ENCODE measurements around the gene ARNT2. TPM values are rescaled to one million over a fixed set of nuclear protein-coding genes. Genes with fewer than 3 reads are reported as not detected.

Gene ARNT2
- total RNA-seq, 2 experiments from 2014 or later, result 0.34 TPM; not detected in 1

DNA sequence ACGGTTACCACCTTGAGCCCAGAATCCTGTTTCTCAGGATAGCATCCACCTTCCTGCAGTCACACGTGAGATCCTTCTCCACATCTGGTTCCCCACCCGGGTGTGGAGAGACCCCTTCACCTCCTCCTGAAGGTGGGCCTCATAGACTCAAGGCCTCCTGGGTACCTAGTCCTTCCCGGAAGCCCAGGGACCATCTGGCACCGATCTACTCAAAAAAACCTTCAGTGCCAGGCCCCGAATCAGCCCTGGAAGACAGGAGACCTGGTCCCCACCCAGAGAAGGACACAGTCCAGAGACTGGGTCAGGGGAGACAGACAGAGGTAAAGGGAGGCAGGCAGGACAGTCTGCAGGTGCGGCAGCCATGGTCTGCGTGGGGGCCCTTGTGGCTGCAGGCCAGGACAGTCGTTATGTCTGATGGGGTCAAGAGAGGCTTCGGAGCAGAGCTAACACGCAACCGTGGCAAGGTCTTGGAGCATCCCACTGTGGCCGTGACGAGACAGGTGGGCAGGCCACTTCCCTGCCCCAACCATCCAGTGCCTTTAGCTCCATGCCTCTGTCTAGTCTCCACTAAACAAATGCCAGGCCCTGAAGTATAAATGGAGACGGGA lies 178.7 kb downstream of the ARNT2 start:
- Mint-ChIP-seq H3K9me3 (no peaks in the 10 kb centered on the region), H3K36me3 (ENCODE audit: low read depth) (no peaks in the 10 kb centered on the region), H3K27me3 (peaks cover 3% of the 10 kb centered on the region), H3K27ac (no peak overlapping the region), H3K4me1 (ENCODE audit: low read depth) (peaks cover 2% of the 10 kb centered on the region), H3K4me3 (no peak overlapping the region)
- no peak for ATAC-seq
- ChIA-PET CTCF (interaction anchor here (1.0 kb wide), 1 partner anchor 16 kb away, joined by 3 read pairs; no protein-coding TSS in a partner anchor), POLR2A (no interaction called here)
- intact Hi-C loops (cut with micrococcal nuclease), result no loop called here
- no peak for DNase-seq
- TF ChIP-seq, protein P1, sequence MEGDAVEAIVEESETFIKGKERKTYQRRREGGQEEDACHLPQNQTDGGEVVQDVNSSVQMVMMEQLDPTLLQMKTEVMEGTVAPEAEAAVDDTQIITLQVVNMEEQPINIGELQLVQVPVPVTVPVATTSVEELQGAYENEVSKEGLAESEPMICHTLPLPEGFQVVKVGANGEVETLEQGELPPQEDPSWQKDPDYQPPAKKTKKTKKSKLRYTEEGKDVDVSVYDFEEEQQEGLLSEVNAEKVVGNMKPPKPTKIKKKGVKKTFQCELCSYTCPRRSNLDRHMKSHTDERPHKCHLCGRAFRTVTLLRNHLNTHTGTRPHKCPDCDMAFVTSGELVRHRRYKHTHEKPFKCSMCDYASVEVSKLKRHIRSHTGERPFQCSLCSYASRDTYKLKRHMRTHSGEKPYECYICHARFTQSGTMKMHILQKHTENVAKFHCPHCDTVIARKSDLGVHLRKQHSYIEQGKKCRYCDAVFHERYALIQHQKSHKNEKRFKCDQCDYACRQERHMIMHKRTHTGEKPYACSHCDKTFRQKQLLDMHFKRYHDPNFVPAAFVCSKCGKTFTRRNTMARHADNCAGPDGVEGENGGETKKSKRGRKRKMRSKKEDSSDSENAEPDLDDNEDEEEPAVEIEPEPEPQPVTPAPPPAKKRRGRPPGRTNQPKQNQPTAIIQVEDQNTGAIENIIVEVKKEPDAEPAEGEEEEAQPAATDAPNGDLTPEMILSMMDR (IDR thresholded peaks at IDR 0.05), result no peak

DNA sequence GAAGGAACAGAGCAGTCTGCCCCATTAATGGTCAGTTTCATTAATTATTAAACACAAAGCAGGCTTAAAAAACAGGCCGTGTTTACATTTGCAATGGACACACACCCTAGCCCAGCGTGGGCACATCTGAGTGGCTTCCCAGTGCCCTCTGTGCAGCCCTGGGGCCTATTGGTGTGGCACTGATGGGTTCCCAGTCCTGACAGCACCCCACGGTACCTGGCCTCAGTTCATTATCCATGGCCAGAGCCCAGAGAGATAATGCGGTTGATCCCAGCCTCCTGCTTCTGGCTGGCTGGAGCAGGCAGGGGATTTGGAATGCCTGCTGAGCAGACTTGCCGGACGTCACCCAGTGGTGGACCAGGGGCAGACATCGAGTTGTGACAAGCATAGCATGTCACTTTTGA lies 180.4 kb downstream of the ARNT2 start:
- no peak for DNase-seq
- Mint-ChIP-seq H3K27ac (no peak overlapping the region), H3K4me3 (no peak overlapping the region), H3K36me3 (ENCODE audit: low read depth) (no peaks in the 10 kb centered on the region), H3K27me3 (peaks cover 3% of the 10 kb centered on the region), H3K9me3 (no peaks in the 10 kb centered on the region), H3K4me1 (ENCODE audit: low read depth) (peaks cover 2% of the 10 kb centered on the region)
- no peak for ATAC-seq
- POLR2A ChIA-PET, result no interaction called here
- intact Hi-C loops (cut with micrococcal nuclease), result no loop called here
- CTCF ChIA-PET, result interaction anchor here (0.7 kb wide), 1 partner anchor 192 kb away, joined by 3 read pairs; no protein-coding TSS in a partner anchor
- TF ChIP-seq, protein P1 (IDR thresholded peaks at IDR 0.05), result no peak

DNA sequence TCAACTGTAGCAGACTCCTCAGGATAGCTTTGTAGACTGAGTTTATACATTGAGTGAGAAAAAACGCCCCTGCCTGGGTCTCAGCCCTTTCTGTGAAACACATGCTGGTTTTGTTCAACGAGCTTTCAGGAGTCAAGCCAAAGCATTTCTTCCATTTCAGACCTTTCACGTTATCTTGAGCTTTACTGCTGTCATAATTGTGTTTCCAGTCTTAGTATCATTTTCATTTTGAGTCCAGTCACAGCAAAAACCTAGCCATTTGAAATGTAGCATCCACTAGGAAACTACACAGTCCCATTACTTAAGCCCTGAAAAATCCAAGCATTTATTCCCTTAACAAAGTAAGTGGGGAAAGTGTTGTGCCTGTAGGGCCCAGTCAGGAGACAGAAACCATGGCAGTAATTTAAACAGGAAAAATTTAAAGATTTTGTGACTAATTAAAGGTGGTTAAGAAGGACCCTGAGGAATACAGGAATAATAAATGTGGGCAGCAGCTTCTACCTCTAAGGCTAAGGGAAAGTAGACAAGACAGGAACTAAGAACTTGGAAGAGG lies 180.9 kb downstream of the ARNT2 start:
- H3K27me3 Mint-ChIP-seq, result peaks cover 3% of the 10 kb centered on the region
- H3K9me3 Mint-ChIP-seq, result no peaks in the 10 kb centered on the region
- ATAC-seq, result no peak
- H3K36me3 Mint-ChIP-seq (ENCODE audit: low read depth), result no peaks in the 10 kb centered on the region
- no peak overlapping the region for H3K4me3 Mint-ChIP-seq
- ChIA-PET CTCF (interaction anchor here (0.7 kb wide), 1 partner anchor 191 kb away, joined by 3 read pairs; no protein-coding TSS in a partner anchor), POLR2A (no interaction called here)
- TF ChIP-seq, protein P1 (IDR thresholded peaks at IDR 0.05), result no peak
- DNase-seq, result no peak
- no peaks in the 10 kb centered on the region for H3K4me1 Mint-ChIP-seq (ENCODE audit: low read depth)
- intact Hi-C loops (cut with micrococcal nuclease), result no loop called here
- no peak overlapping the region for H3K27ac Mint-ChIP-seq

DNA sequence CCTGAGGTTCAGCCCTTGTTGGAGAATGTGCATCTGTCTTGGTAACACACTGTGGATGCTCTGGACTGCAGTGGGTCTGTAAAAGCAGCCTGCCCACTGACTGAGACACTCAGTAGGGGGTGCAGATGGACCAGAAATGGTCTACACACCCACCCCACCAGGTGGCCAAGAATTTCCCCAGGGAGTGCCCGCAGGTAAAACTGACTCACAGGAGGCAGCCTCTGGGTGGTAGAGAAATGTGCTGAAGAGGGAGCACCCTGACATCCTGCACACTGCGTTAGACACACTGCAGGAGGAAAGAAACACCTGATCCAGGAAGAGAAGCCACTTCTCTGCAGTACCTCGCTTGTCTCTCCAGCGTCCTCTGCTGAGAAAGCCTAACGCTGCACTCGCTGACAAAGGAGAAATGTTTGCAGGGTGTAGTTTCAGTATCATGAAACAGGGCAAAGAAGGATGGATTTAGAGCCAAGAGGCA lies 181.4 kb downstream of the ARNT2 start:
- peak; percentile 30 for ATAC-seq
- CTCF ChIA-PET, result interaction anchor here (1.1 kb wide), 1 partner anchor 191 kb away, joined by 4 read pairs; no protein-coding TSS in a partner anchor
- peak; percentile 20 for DNase-seq

More for the DNA sequence above, 181.4 kb downstream of the ARNT2 start:
- intact Hi-C loops (cut with micrococcal nuclease), result no loop called here
- Mint-ChIP-seq H3K27me3 (peaks cover 3% of the 10 kb centered on the region), H3K4me1 (ENCODE audit: low read depth) (no peaks in the 10 kb centered on the region), H3K4me3 (no peak overlapping the region), H3K27ac (no peak overlapping the region), H3K9me3 (no peaks in the 10 kb centered on the region), H3K36me3 (ENCODE audit: low read depth) (no peaks in the 10 kb centered on the region)
- POLR2A ChIA-PET, result no interaction called here
- TF ChIP-seq, protein P1 (IDR thresholded peaks at IDR 0.05), result no peak

Data from activated CD8-positive, alpha-beta T cell treated with anti-CD3 and anti-CD28 coated beads for 36 hours (primary cell).